Stimulated activated CD4-positive, alpha-beta T cell treated with anti-CD3 and anti-CD28 coated beads, Interleukin-2, amount 100 ng/mL, for 24 hours (primary cell): ENCODE results near the gene CCL25.

Experiments
- DNase-seq, 2 donors: peaks; one replicate each; pipeline ENCODE4 v3.0.0-alpha.2; 2020

Gene CCL25

GRCh38 chr19:8046569-8047165 lies 5.9 kb upstream of the CCL25 start:
- DNase-seq: no peak

- DNase-seq: peak; percentile 90 to 94
Observed at GRCh38 chr19:8050274-8051096, 2.1 kb upstream of the CCL25 start.

GRCh38 chr19:8054169-8054568 lies 1.6 kb downstream of the CCL25 start:
- no peak for DNase-seq

DNA sequence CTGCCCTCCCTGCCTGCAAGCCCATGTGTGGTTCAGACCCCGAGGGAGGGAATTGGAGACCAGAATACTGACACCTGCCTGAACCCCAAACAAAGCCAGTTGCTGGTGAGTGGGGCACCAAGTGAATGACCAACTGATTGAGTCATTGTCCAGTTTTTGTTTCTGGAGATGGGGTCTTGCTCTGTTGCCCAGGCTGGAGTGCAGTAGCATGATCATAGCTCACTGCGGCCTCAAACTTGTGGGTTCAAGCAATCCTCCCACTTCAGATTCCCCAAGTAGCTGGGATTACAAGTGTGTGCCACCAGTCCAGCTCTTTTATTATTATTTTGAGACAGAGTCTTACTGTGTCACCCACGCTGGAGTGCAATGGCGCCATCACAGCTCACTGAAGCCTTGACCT lies 4.0 kb downstream of the CCL25 start:
- DNase-seq: no peak

DNA sequence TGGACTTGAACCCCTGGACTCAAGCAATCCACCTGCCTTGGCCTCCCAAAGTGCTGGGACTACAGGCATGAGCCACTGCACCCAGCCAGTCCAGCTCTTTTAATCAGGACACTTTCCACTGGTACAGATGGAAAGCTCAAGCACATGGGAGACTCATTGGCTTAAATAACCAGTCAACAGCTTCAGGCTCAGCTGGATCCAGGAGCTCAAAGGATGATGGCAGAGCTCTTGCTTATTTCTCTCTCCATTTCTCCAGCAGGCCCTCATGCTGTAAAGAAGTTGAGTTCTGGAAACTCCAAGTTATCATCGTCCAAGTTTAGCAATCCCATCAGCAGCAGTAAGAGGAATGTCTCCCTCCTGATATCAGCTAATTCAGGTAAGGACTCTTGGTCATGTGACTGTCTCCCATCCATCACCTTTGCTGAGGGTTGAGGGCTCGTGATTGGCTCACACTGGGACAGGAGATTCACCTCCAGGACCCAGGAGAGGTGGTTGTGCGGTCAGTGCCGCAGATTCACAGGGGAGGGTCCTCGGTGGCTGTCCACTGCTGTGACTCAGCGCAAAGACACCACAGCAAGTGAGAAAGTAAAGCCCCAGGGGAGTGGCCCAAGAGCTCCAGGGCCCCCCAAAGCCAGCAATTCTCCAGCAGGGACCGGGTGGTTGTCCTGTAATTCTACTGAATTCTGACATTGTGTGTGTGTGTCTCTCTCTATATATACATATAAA lies 5.1 kb downstream of the CCL25 start:
- no peak for DNase-seq

DNA sequence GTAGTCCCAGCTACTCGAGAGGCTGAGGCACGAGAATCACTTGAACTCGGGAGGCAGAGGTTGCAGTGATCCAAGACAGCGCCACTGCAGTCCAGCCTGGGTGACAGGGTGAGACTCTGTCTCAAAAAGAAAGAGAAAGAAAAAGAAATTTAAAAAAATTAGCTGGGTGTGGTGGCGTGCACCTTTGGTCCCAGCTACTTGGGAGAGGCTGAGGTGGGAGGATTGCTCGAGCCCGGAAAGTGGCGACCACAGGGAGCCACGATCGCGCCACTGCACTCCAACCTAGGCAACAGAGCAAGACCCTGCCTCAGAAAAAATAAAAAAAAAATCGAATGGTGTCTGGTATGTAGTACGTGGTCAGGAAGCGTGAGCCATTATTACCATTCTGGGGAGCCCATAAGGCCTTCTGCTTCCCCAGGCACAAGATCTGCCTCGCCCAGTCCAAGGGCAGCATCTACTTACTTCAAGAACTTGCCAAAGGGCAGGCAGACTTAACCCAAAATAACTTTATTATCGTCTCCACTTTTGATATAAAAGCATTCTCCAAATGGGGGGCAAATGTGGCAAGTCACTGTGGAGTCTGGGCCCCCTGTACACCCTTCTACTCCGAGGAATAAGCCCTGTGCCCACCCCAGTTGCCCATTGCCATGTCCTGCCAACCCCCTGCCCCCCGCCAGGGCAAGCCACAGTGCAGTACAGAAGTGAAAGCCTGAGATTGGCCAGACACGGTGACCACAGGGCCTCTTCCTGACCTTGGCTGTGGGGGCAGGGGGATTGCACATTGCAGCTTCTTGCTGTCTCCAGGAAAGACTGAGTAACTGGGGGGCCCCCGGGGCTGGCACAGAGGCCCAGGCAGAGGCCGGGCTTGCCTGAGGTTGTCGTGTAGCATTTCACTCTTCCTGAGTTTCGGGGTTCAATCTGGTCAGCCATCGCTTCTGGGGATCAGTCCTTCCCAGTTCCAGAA lies 12.6 kb downstream of the CCL25 start:
- DNase-seq: no peak

DNA sequence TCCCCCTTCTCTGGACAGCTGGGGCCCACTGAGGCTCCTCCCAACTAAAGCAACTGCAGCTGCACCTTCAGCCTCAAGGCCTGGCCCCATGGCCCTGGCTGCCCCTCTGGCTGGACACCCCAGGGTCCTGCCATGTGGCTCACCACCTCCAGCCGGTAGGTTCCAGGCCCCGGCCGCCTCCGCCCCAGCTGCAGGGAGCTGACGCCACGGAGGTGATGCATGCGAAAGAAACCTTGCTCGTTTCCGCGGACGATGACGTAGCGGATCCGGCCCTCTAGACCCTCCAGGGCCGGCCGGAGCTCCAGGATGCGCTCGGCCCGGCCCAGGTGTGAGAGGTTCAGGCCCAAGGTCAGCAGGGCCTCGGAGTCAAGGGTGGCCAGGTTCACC lies 13.3 kb downstream of the CCL25 start:
- no peak for DNase-seq

- DNase-seq: peak in 1 of 2 donors; percentile 36
Observed at GRCh38 chr19:8069096-8069973, 16.8 kb downstream of the CCL25 start.

DNA sequence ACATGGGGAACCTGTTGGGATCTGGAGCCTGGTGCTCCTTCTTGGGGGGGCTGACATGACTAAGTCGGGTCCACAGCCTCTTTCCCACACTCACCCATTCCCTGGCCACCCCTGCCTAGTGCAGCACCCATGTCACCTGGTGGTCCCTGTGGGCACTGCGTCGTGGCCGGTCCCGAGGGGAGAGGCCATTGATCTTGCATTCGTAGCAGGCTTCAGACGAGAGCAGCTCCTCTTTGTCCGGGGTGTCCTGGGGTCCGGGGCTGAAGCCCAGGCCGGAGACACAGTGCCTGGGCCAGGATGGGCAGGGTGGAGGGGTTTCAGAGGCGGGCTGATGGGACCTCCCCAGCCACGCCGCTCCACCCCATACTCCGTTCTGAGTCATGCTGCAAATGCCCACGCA lies 19.4 kb downstream of the CCL25 start:
- DNase-seq: no peak

GRCh38 chr19:8074501-8074900 lies 21.9 kb downstream of the CCL25 start:
- DNase-seq: no peak

GRCh38 chr19:8075158-8076074 lies 22.9 kb downstream of the CCL25 start:
- no peak for DNase-seq

- no peak for DNase-seq
Observed at GRCh38 chr19:8079988-8080387, 27.4 kb downstream of the CCL25 start.

- no peak for DNase-seq
Observed at GRCh38 chr19:8080832-8081231, 28.3 kb downstream of the CCL25 start.

GRCh38 chr19:8081569-8082550 lies 29.3 kb downstream of the CCL25 start:
- no peak for DNase-seq

DNA sequence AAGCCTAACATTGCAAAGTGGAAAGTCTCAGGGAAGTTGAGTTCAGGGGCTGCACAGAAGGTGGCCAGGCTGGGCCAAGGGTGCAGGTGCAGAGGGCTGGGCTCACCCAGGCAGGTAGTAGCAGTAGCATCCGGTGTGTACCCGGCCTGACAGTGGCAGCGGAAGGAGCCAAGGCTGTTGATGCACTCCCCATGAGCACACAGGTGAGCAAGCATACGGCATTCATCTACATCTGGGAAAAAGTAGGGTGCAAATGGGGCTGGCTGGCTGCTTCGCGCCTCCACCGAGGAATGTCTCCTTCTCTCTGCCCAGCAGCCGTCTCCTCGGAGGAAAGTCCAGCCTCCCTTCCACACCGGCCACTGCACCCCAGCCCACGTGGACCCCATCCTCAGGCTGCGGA lies 30.6 kb downstream of the CCL25 start:
- no peak for DNase-seq

- DNase-seq: no peak
Observed at GRCh38 chr19:8084152-8084551, 31.6 kb downstream of the CCL25 start.

- peak in 1 of 2 donors; percentile 15 for DNase-seq
Observed at GRCh38 chr19:8085598-8086408, 33.2 kb downstream of the CCL25 start.

GRCh38 chr19:8086849-8087248 lies 34.3 kb downstream of the CCL25 start:
- no peak for DNase-seq
